CD14-positive monocyte (primary cell): ENCODE measurements around the gene PLEKHM3. TPM values are rescaled to one million over a fixed set of nuclear protein-coding genes. Genes with fewer than 3 reads are reported as not detected.

Experiments used
- DNase-seq, 3 donors: peaks; one replicate each; pipeline ENCODE4 v3.0.0-alpha.2; 2011 to 2022
- H2AFZ ChIP-seq: 2 replicates; pipeline ENCODE4 v1.6.0; 2012; ENCODE audit warnings: mild to moderate bottlenecking, low read depth, low read length, inconsistent platforms; ENCODE audit not compliant: insufficient read depth, poor library complexity, severe bottlenecking
- H3K27ac ChIP-seq, 2 donors: 1 replicate in 1 of 2; 2 replicates in 1 of 2; pipeline ENCODE4 v1.5.1; 2012 to 2013; ENCODE audit warnings: low read length in 2 of 2, control low read depth in 1 of 2, inconsistent platforms in 1 of 2, low read depth in 1 of 2, mild to moderate bottlenecking in 1 of 2
- H3K27me3 ChIP-seq, 2 donors: one replicate each; pipeline versions ENCODE4 v1.6.0 to v1.6.1; 2011 to 2013; ENCODE audit warnings: low read length in 2 of 2; ENCODE audit not compliant: control insufficient read depth in 2 of 2, insufficient read depth in 2 of 2
- H3K36me3 ChIP-seq, 2 donors: replicated peaks in 1 of 2; 1 replicate in 1 of 2; 2 replicates in 1 of 2; pipeline versions ENCODE4 v1.5.1 to v1.6.1; 2012 to 2013; ENCODE audit warnings: low read length in 2 of 2, control low read depth in 1 of 2, inconsistent platforms in 1 of 2, mild to moderate bottlenecking in 1 of 2; ENCODE audit not compliant: insufficient read depth in 2 of 2, control insufficient read depth in 1 of 2
- H3K4me1 ChIP-seq, 2 donors: 1 replicate in 1 of 2; 2 replicates in 1 of 2; pipeline versions ENCODE4 v1.5.1 to v1.6.1; 2012 to 2013; ENCODE audit warnings: low read length in 2 of 2, control low read depth in 1 of 2, inconsistent platforms in 1 of 2, mild to moderate bottlenecking in 1 of 2, moderate library complexity in 1 of 2; ENCODE audit not compliant: insufficient read depth in 2 of 2, control insufficient read depth in 1 of 2
- H3K4me2 ChIP-seq: replicated peaks from 2 replicates; pipeline ENCODE3; 2012; ENCODE audit warnings: low read length, moderate library complexity, mild to moderate bottlenecking; ENCODE audit not compliant: poor library complexity, severe bottlenecking; ENCODE audit errors: extremely low read depth
- H3K4me3 ChIP-seq, 3 experiments: fragments of 200-600 bp in 1 of 3; sonication (generic) in 1 of 3; replicated peaks in 1 of 3; 1 replicate in 2 of 3; 2 replicates in 1 of 3; pipeline ENCODE4 v1.5.1; 2011 to 2013; ENCODE audit warnings: low read length in 3 of 3, mild to moderate bottlenecking in 3 of 3, control low read depth in 2 of 3, low read depth in 2 of 3, inconsistent platforms in 1 of 3, moderate library complexity in 1 of 3
- H3K79me2 ChIP-seq: 2 replicates; pipeline ENCODE4 v1.6.0; 2012; ENCODE audit warnings: mild to moderate bottlenecking, control low read depth, inconsistent platforms, low read length, moderate library complexity; ENCODE audit not compliant: insufficient read depth
- H3K9ac ChIP-seq: 2 replicates; pipeline ENCODE4 v1.6.0; 2017; ENCODE audit warnings: low read length, mild to moderate bottlenecking; ENCODE audit not compliant: insufficient read depth, poor library complexity, severe bottlenecking
- H3K9me3 ChIP-seq, 2 donors: replicated peaks in 1 of 2; 1 replicate in 1 of 2; 2 replicates in 1 of 2; pipeline versions ENCODE4 v1.5.1 to v1.6.1; 2012 to 2013; ENCODE audit warnings: low read length in 2 of 2, control low read depth in 1 of 2; ENCODE audit not compliant: control insufficient read depth in 1 of 2, insufficient read depth in 1 of 2
- H4K20me1 ChIP-seq: 2 replicates; pipeline ENCODE4 v1.6.0; 2012; ENCODE audit warnings: mild to moderate bottlenecking, low read length, control low read depth, moderate library complexity; ENCODE audit not compliant: insufficient read depth
- H3K27ac Mint-ChIP-seq, 7 donors: one replicate each; pipeline ENCODE4 v1.8.0; 2020; ENCODE audit warnings: mild to moderate bottlenecking in 7 of 7, mixed read lengths in 7 of 7, moderate library complexity in 6 of 7, inconsistent platforms in 2 of 7
- H3K27me3 Mint-ChIP-seq, 3 donors: one replicate each; pipeline ENCODE4 v1.8.0; 2021 to 2022; ENCODE audit warnings: low read depth in 3 of 3, mild to moderate bottlenecking in 3 of 3, mixed read lengths in 3 of 3, moderate library complexity in 3 of 3, inconsistent platforms in 1 of 3
- H3K36me3 Mint-ChIP-seq, 2 donors: one replicate each; pipeline ENCODE4 v1.8.0; 2020; ENCODE audit warnings: mixed read lengths in 2 of 2, inconsistent platforms in 1 of 2, mild to moderate bottlenecking in 1 of 2
- H3K4me1 Mint-ChIP-seq: one replicate; pipeline ENCODE4 v1.8.0; 2020; ENCODE audit warnings: mild to moderate bottlenecking, mixed read lengths
- H3K4me3 Mint-ChIP-seq, 2 donors: one replicate each; pipeline ENCODE4 v1.8.0; 2020; ENCODE audit warnings: mild to moderate bottlenecking in 2 of 2, mixed read lengths in 2 of 2, moderate library complexity in 1 of 2
- H3K9me3 Mint-ChIP-seq, 7 donors: one replicate each; pipeline ENCODE4 v1.8.0; 2020 to 2022; ENCODE audit warnings: mixed read lengths in 7 of 7, mild to moderate bottlenecking in 6 of 7, moderate library complexity in 6 of 7, inconsistent platforms in 2 of 7
- CTCF ChIP-seq: fragments of 200-600 bp; IDR thresholded peaks from one replicate; pipeline ENCODE4 v1.8.0; 2022; ENCODE audit warnings: antibody characterized with exemption, mild to moderate bottlenecking
- WGBS: methylation state at CpG from one replicate; pipeline ENCODE4 v1.1.5; 2013; ENCODE audit warnings: missing lambda C conversion rate; ENCODE audit not compliant: insufficient coverage; 5-methylcytosine and 5-hydroxymethylcytosine counted together
- intact Hi-C, 2 donors: fragments of 100-400 bp; cut with micrococcal nuclease; formaldehyde crosslinking; loops; one replicate each; pipeline versions ENCODE4 v1.15.0 to v1.15.1; 2023
- polyA plus RNA-seq, 3 donors: library from polyadenylated mRNA; depleted of rRNA in 1 of 3; unstranded in 2 of 3; stranded (reverse) in 1 of 3; fragments of 300-500 nt in 2 of 3; fragments of >200 nt in 1 of 3; fragmentation: Illumina TruSeq in 2 of 3; gene quantifications; 1 replicate in 2 of 3; 2 replicates in 1 of 3; pipeline ENCODE4 v1.2.3, GENCODE V29; 2012 to 2021

PLEKHM3 gene
- polyA plus RNA-seq, 3 donors: 3.0 to 8.0 (median 3.0) TPM

- Histone ChIP-seq H3K79me2 (no peaks in the 10 kb centered on the region), H3K4me3 (no peak overlapping the region), H3K4me1 (no peaks in the 10 kb centered on the region), H4K20me1 (no peaks in the 10 kb centered on the region), H3K36me3 (peaks cover 11 to 41% of the 10 kb centered on the region in 2 donors), H3K9ac (no peak overlapping the region), H2AFZ (no peak overlapping the region), H3K9me3 (no peaks in the 10 kb centered on the region), H3K27me3 (no peaks in the 10 kb centered on the region), H3K27ac (no peak overlapping the region), H3K4me2 (no peak overlapping the region)
- no peaks in the 10 kb centered on the region for H3K27me3 Mint-ChIP-seq
- H3K36me3 Mint-ChIP-seq: peaks cover 35 to 44% of the 10 kb centered on the region in 2 donors
- intact Hi-C loops: no loop called here
- no peak for TF ChIP-seq CTCF
- DNase-seq: no peak
- no peak overlapping the region for H3K4me3 Mint-ChIP-seq
- H3K27ac Mint-ChIP-seq: no peak overlapping the region
- 98% methylated on average over 4 of the region's 4 CpGs for WGBS
- H3K9me3 Mint-ChIP-seq: no peaks in the 10 kb centered on the region
- no peaks in the 10 kb centered on the region for H3K4me1 Mint-ChIP-seq
These were observed 123.9 kb downstream of the PLEKHM3 start for GRCh38 chr2:207901401-207901800.

- intact Hi-C loops: no loop called here
- H3K36me3 Mint-ChIP-seq: peaks cover 30 to 33% of the 10 kb centered on the region in 2 donors
These were observed 127.0 kb downstream of the PLEKHM3 start for GRCh38 chr2:207898354-207898695.

More at GRCh38 chr2:207898354-207898695, 127.0 kb downstream of the PLEKHM3 start:
- Histone ChIP-seq H3K36me3 (peaks cover 11 to 41% of the 10 kb centered on the region in 2 donors), H3K9ac (no peak overlapping the region), H3K4me1 (no peaks in the 10 kb centered on the region), H3K4me2 (no peak overlapping the region), H3K4me3 (no peak overlapping the region), H2AFZ (no peak overlapping the region), H4K20me1 (no peaks in the 10 kb centered on the region), H3K27ac (no peak overlapping the region), H3K27me3 (no peaks in the 10 kb centered on the region), H3K9me3 (no peaks in the 10 kb centered on the region), H3K79me2 (no peaks in the 10 kb centered on the region)
- 100% methylated on average over 1 of the region's 8 CpGs for WGBS
- Mint-ChIP-seq H3K27me3 (no peaks in the 10 kb centered on the region), H3K27ac (no peak overlapping the region), H3K9me3 (no peaks in the 10 kb centered on the region), H3K4me1 (no peaks in the 10 kb centered on the region), H3K4me3 (no peak overlapping the region)
- DNase-seq: no peak
- TF ChIP-seq CTCF: no peak
